Measurements from ENCODE around the gene NOS1AP. TPM values are rescaled to one million over a fixed set of nuclear protein-coding genes. Genes with fewer than 3 reads are reported as not detected.

NOS1AP gene
- polyA plus RNA-seq, 4 donors: 0.89 to 2.1 (median 1.7) TPM

GRCh38 chr1:162250004-162250730, 180.7 kb downstream of the NOS1AP start:
- FAIRE-seq (no peak), DNase-seq (no peak)
- H3K27ac ChIP-seq (ENCODE audit: low read depth in 1 of 3, low read length in 2 of 3): no peak overlapping the region
- no peaks in the 10 kb centered on the region for H3K36me3 ChIP-seq (ENCODE audit: control insufficient read depth in 3 of 3, insufficient read depth in 2 of 3, low read depth in 1 of 3, low read length in 3 of 3)
- H3K4me3 ChIP-seq (ENCODE audit: low read depth in 1 of 3, low read length in 3 of 3): no peak overlapping the region
- WGBS, 3 donors: 70 to 77% (median 72%) methylated on average over 2 of the region's 2 CpGs
- H3K9me3 ChIP-seq (ENCODE audit: control insufficient read depth in 2 of 2, insufficient read depth in 1 of 2, low read depth in 1 of 2, low read length in 1 of 2): no peaks in the 10 kb centered on the region
- H3K4me1 ChIP-seq (ENCODE audit: control insufficient read depth in 3 of 3, insufficient read depth in 2 of 3, low read depth in 1 of 3, low read length in 2 of 3): peaks cover 3 to 21% (median 5%) of the 10 kb centered on the region in 3 donors
- no peaks in the 10 kb centered on the region for H3K27me3 ChIP-seq (ENCODE audit: control insufficient read depth in 3 of 3, insufficient read depth in 3 of 3, low read length in 3 of 3)

- Histone ChIP-seq H3K36me3 (ENCODE audit: control insufficient read depth in 3 of 3, insufficient read depth in 2 of 3, low read depth in 1 of 3, low read length in 3 of 3) (no peaks in the 10 kb centered on the region), H3K4me1 (ENCODE audit: control insufficient read depth in 3 of 3, insufficient read depth in 2 of 3, low read depth in 1 of 3, low read length in 2 of 3) (peaks cover 3 to 21% (median 5%) of the 10 kb centered on the region in 3 donors), H3K9me3 (ENCODE audit: control insufficient read depth in 2 of 2, insufficient read depth in 1 of 2, low read depth in 1 of 2, low read length in 1 of 2) (no peaks in the 10 kb centered on the region), H3K4me3 (ENCODE audit: low read depth in 1 of 3, low read length in 3 of 3) (no peak overlapping the region), H3K27ac (ENCODE audit: low read depth in 1 of 3, low read length in 2 of 3) (no peak overlapping the region), H3K27me3 (ENCODE audit: control insufficient read depth in 3 of 3, insufficient read depth in 3 of 3, low read length in 3 of 3) (no peaks in the 10 kb centered on the region)
- DNase-seq: no peak
- 77 to 93% (median 92%) methylated on average over 2 of the region's 2 CpGs for WGBS, 3 donors
- FAIRE-seq: no peak
Observed at GRCh38 chr1:162251102-162251501, 181.6 kb downstream of the NOS1AP start.

DNA sequence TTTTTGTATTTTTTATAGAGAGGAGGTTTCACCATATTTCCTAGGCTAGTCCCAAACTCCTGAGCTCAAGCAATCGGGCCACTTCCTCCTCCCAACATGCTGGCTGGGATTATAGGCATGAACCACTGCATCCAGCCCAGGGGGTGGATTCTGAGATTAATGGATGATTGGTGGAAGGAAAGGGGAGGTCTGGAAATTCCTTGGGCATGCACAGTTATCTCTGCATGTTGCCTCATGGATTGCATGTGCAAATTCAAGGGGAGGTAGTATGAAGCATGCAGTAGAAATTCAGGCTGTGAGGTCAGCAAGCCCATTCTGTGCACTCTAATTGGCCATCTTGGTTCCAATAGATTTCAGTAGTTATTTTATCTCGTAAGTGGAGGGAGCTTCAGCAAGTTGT, 182.7 kb downstream of the NOS1AP start:
- Histone ChIP-seq H3K4me1 (ENCODE audit: control insufficient read depth in 3 of 3, insufficient read depth in 2 of 3, low read depth in 1 of 3, low read length in 2 of 3) (peaks cover 3 to 11% (median 5%) of the 10 kb centered on the region in 3 donors), H3K9me3 (ENCODE audit: control insufficient read depth in 2 of 2, insufficient read depth in 1 of 2, low read depth in 1 of 2, low read length in 1 of 2) (no peaks in the 10 kb centered on the region), H3K4me3 (ENCODE audit: low read depth in 1 of 3, low read length in 3 of 3) (no peak overlapping the region), H3K27ac (ENCODE audit: low read depth in 1 of 3, low read length in 2 of 3) (no peak overlapping the region), H3K27me3 (ENCODE audit: control insufficient read depth in 3 of 3, insufficient read depth in 3 of 3, low read length in 3 of 3) (no peaks in the 10 kb centered on the region), H3K36me3 (ENCODE audit: control insufficient read depth in 3 of 3, insufficient read depth in 2 of 3, low read depth in 1 of 3, low read length in 3 of 3) (no peaks in the 10 kb centered on the region)
- FAIRE-seq: no peak
- 80 to 97% (median 83%) methylated on average over 2 of the region's 2 CpGs for WGBS, 3 donors
- DNase-seq: no peak

- DNase-seq: no peak
- H3K27ac ChIP-seq (ENCODE audit: low read depth in 1 of 3, low read length in 2 of 3): no peak overlapping the region
- H3K4me1 ChIP-seq (ENCODE audit: control insufficient read depth in 3 of 3, insufficient read depth in 2 of 3, low read depth in 1 of 3, low read length in 2 of 3): peaks cover 0 to 5% (median 5%) of the 10 kb centered on the region in 3 donors
- no peak overlapping the region for H3K4me3 ChIP-seq (ENCODE audit: low read depth in 1 of 3, low read length in 3 of 3)
- no peak for FAIRE-seq
- no peaks in the 10 kb centered on the region for H3K36me3 ChIP-seq (ENCODE audit: control insufficient read depth in 3 of 3, insufficient read depth in 2 of 3, low read depth in 1 of 3, low read length in 3 of 3)
- H3K27me3 ChIP-seq (ENCODE audit: control insufficient read depth in 3 of 3, insufficient read depth in 3 of 3, low read length in 3 of 3): no peaks in the 10 kb centered on the region
- 84 to 93% (median 87%) methylated on average over 3 of the region's 3 CpGs for WGBS, 3 donors
- no peaks in the 10 kb centered on the region for H3K9me3 ChIP-seq (ENCODE audit: control insufficient read depth in 2 of 2, insufficient read depth in 1 of 2, low read depth in 1 of 2, low read length in 1 of 2)
Observed at GRCh38 chr1:162253790-162254189, 184.3 kb downstream of the NOS1AP start.

- Histone ChIP-seq H3K27me3 (ENCODE audit: control insufficient read depth in 3 of 3, insufficient read depth in 3 of 3, low read length in 3 of 3) (no peaks in the 10 kb centered on the region), H3K9me3 (ENCODE audit: control insufficient read depth in 2 of 2, insufficient read depth in 1 of 2, low read depth in 1 of 2, low read length in 1 of 2) (no peaks in the 10 kb centered on the region), H3K4me3 (ENCODE audit: low read depth in 1 of 3, low read length in 3 of 3) (no peak overlapping the region), H3K4me1 (ENCODE audit: control insufficient read depth in 3 of 3, insufficient read depth in 2 of 3, low read depth in 1 of 3, low read length in 2 of 3) (no peaks in the 10 kb centered on the region), H3K27ac (ENCODE audit: low read depth in 1 of 3, low read length in 2 of 3) (no peak overlapping the region), H3K36me3 (ENCODE audit: control insufficient read depth in 3 of 3, insufficient read depth in 2 of 3, low read depth in 1 of 3, low read length in 3 of 3) (no peaks in the 10 kb centered on the region)
- DNase-seq (no peak), FAIRE-seq (no peak)
- 81 to 89% (median 87%) methylated on average over 4 of the region's 4 CpGs for WGBS, 3 donors
Observed at GRCh38 chr1:162256287-162256686, 186.8 kb downstream of the NOS1AP start.

- H3K27me3 ChIP-seq (ENCODE audit: control insufficient read depth in 3 of 3, insufficient read depth in 3 of 3, low read length in 3 of 3): no peaks in the 10 kb centered on the region
- no peaks in the 10 kb centered on the region for H3K4me1 ChIP-seq (ENCODE audit: control insufficient read depth in 3 of 3, insufficient read depth in 2 of 3, low read depth in 1 of 3, low read length in 2 of 3)
- H3K36me3 ChIP-seq (ENCODE audit: control insufficient read depth in 3 of 3, insufficient read depth in 2 of 3, low read depth in 1 of 3, low read length in 3 of 3): no peaks in the 10 kb centered on the region
- H3K4me3 ChIP-seq (ENCODE audit: low read depth in 1 of 3, low read length in 3 of 3): no peak overlapping the region
- WGBS, 3 donors: 92 to 100% (median 92%) methylated on average over 2 of the region's 2 CpGs
- FAIRE-seq: no peak
- no peaks in the 10 kb centered on the region for H3K9me3 ChIP-seq (ENCODE audit: control insufficient read depth in 2 of 2, insufficient read depth in 1 of 2, low read depth in 1 of 2, low read length in 1 of 2)
- no peak for DNase-seq
- no peak overlapping the region for H3K27ac ChIP-seq (ENCODE audit: low read depth in 1 of 3, low read length in 2 of 3)
Observed at GRCh38 chr1:162258394-162258793, 188.9 kb downstream of the NOS1AP start.

GRCh38 chr1:162259894-162260455, 190.5 kb downstream of the NOS1AP start:
- Histone ChIP-seq H3K4me1 (ENCODE audit: control insufficient read depth in 3 of 3, insufficient read depth in 2 of 3, low read depth in 1 of 3, low read length in 2 of 3) (no peaks in the 10 kb centered on the region), H3K4me3 (ENCODE audit: low read depth in 1 of 3, low read length in 3 of 3) (no peak overlapping the region), H3K27ac (ENCODE audit: low read depth in 1 of 3, low read length in 2 of 3) (no peak overlapping the region), H3K36me3 (ENCODE audit: control insufficient read depth in 3 of 3, insufficient read depth in 2 of 3, low read depth in 1 of 3, low read length in 3 of 3) (no peaks in the 10 kb centered on the region), H3K27me3 (ENCODE audit: control insufficient read depth in 3 of 3, insufficient read depth in 3 of 3, low read length in 3 of 3) (no peaks in the 10 kb centered on the region), H3K9me3 (ENCODE audit: control insufficient read depth in 2 of 2, insufficient read depth in 1 of 2, low read depth in 1 of 2, low read length in 1 of 2) (no peaks in the 10 kb centered on the region)
- 63 to 87% (median 72%) methylated on average over 1 of the region's 1 CpG for WGBS, 3 donors
- FAIRE-seq (no peak), DNase-seq (no peak)

DNA sequence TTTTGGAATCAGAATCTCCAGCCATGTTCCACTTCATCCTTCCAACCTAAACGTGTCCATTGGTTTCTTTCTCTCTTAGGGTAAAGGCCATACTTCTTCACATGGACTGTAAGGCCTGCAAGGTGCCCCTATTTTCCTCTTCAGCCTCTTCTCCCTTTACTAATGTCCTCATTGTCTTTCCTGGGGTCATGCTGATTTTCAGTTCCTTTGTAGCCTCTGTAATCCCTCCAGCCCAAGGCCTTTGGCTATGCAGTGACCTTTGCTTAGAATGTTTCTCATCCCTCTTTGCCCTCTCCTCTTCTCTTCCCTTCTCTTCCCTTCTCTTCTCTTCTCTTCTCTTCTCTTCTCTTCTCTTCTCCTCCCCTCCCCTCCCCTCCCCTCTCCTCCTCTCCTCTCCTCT, 194.6 kb downstream of the NOS1AP start:
- DNase-seq (no peak), FAIRE-seq (no peak)
- 81 to 89% (median 85%) methylated on average over 1 of the region's 1 CpG for WGBS, 3 donors
- Histone ChIP-seq H3K4me1 (ENCODE audit: control insufficient read depth in 3 of 3, insufficient read depth in 2 of 3, low read depth in 1 of 3, low read length in 2 of 3) (no peaks in the 10 kb centered on the region), H3K36me3 (ENCODE audit: control insufficient read depth in 3 of 3, insufficient read depth in 2 of 3, low read depth in 1 of 3, low read length in 3 of 3) (no peaks in the 10 kb centered on the region), H3K4me3 (ENCODE audit: low read depth in 1 of 3, low read length in 3 of 3) (no peak overlapping the region), H3K27ac (ENCODE audit: low read depth in 1 of 3, low read length in 2 of 3) (no peak overlapping the region), H3K27me3 (ENCODE audit: control insufficient read depth in 3 of 3, insufficient read depth in 3 of 3, low read length in 3 of 3) (no peaks in the 10 kb centered on the region), H3K9me3 (ENCODE audit: control insufficient read depth in 2 of 2, insufficient read depth in 1 of 2, low read depth in 1 of 2, low read length in 1 of 2) (no peaks in the 10 kb centered on the region)

GRCh38 chr1:162265983-162266382, 196.5 kb downstream of the NOS1AP start:
- Histone ChIP-seq H3K9me3 (ENCODE audit: control insufficient read depth in 2 of 2, insufficient read depth in 1 of 2, low read depth in 1 of 2, low read length in 1 of 2) (no peaks in the 10 kb centered on the region), H3K4me3 (ENCODE audit: low read depth in 1 of 3, low read length in 3 of 3) (no peak overlapping the region), H3K27me3 (ENCODE audit: control insufficient read depth in 3 of 3, insufficient read depth in 3 of 3, low read length in 3 of 3) (no peaks in the 10 kb centered on the region), H3K27ac (ENCODE audit: low read depth in 1 of 3, low read length in 2 of 3) (no peak overlapping the region), H3K36me3 (ENCODE audit: control insufficient read depth in 3 of 3, insufficient read depth in 2 of 3, low read depth in 1 of 3, low read length in 3 of 3) (no peaks in the 10 kb centered on the region), H3K4me1 (ENCODE audit: control insufficient read depth in 3 of 3, insufficient read depth in 2 of 3, low read depth in 1 of 3, low read length in 2 of 3) (no peaks in the 10 kb centered on the region)
- 89 to 92% (median 91%) methylated on average over 4 of the region's 4 CpGs for WGBS, 3 donors
- DNase-seq (no peak), FAIRE-seq (no peak)
